Left ventricle myocardium superior (tissue), 1 donor: ENCODE measurements around the gene NEDD4L. TPM values are rescaled to one million over a fixed set of nuclear protein-coding genes. Genes with fewer than 3 reads are reported as not detected.

Experiments used
- ATAC-seq: fragments of 200-7000 bp; cut with Tn5 transposase; one replicate; pipeline ENCODE4 v1.9.1; 2020; ENCODE audit warnings: mild to moderate bottlenecking, moderate library complexity
- DNase-seq: peaks from one replicate; pipeline ENCODE4 v3.0.0-alpha.2; 2020
- intact Hi-C: fragments of 100-400 bp; cut with micrococcal nuclease; formaldehyde crosslinking; loops from one replicate; pipeline ENCODE4 v1.11.0; 2022
- total RNA-seq: library from RNA; stranded (reverse); fragmentation: NEBNext Ultra II Directional; extraction: Animal tissue kit (Norgen Biotek cat#: 25700); gene quantifications from one replicate; pipeline ENCODE4 v1.2.1, GENCODE V29; 2021
- donor health status: DM: no; HTN: yes; CAD: no; lungs with severe emphysema.

The NEDD4L gene
- total RNA-seq, 1 donor from 2014 or later: 67.4 TPM

GRCh38 chr18:58135701-58136331, 91.8 kb downstream of the NEDD4L start:
- ATAC-seq (peak; percentile 77), DNase-seq (peak; percentile 33)
- intact Hi-C loops: no loop called here

- DNase-seq: no peak
- intact Hi-C loops: no loop called here
- ATAC-seq: no peak
These were observed 92.9 kb downstream of the NEDD4L start for GRCh38 chr18:58136879-58137278.

- intact Hi-C loops: loop anchor here (5.0 kb wide), 1 partner anchor 93 kb away; no protein-coding TSS in a partner anchor
- ATAC-seq (no peak), DNase-seq (no peak)
These were observed 95.7 kb downstream of the NEDD4L start for GRCh38 chr18:58139459-58140386.

- DNase-seq (no peak), ATAC-seq (peak; percentile 80)
- intact Hi-C loops: loop anchor here (5.0 kb wide), 1 partner anchor 92 kb away; no protein-coding TSS in a partner anchor
These were observed 96.6 kb downstream of the NEDD4L start for GRCh38 chr18:58140387-58141325.

GRCh38 chr18:58143386-58143785, 99.4 kb downstream of the NEDD4L start:
- ATAC-seq: peak; percentile 64

GRCh38 chr18:58144106-58144505, 100.1 kb downstream of the NEDD4L start:
- intact Hi-C loops: loop anchor here (5.0 kb wide), 1 partner anchor 88 kb away; no protein-coding TSS in a partner anchor
- DNase-seq (no peak), ATAC-seq (no peak)

More at GRCh38 chr18:58143386-58143785, 99.4 kb downstream of the NEDD4L start:
- intact Hi-C loops: loop anchor here (5.0 kb wide), 1 partner anchor 89 kb away; no protein-coding TSS in a partner anchor
- DNase-seq: no peak

GRCh38 chr18:58144671-58145285, 100.8 kb downstream of the NEDD4L start:
- intact Hi-C loops: loop anchor here (5.0 kb wide), 1 partner anchor 88 kb away; no protein-coding TSS in a partner anchor
- ATAC-seq (no peak), DNase-seq (no peak)

GRCh38 chr18:58146099-58146498, 102.1 kb downstream of the NEDD4L start:
- intact Hi-C loops: no loop called here
- ATAC-seq: no peak
- DNase-seq: no peak

- no peak for ATAC-seq
- DNase-seq: no peak
- intact Hi-C loops: no loop called here
These were observed 105.0 kb downstream of the NEDD4L start for GRCh38 chr18:58148954-58149471.

- no peak for ATAC-seq
- no peak for DNase-seq
- intact Hi-C loops: no loop called here
These were observed 106.7 kb downstream of the NEDD4L start for GRCh38 chr18:58150772-58151171.

- ATAC-seq (no peak), DNase-seq (no peak)
- intact Hi-C loops: no loop called here
These were observed 108.2 kb downstream of the NEDD4L start for GRCh38 chr18:58152216-58152615.

GRCh38 chr18:58152891-58153290, 108.9 kb downstream of the NEDD4L start:
- ATAC-seq (no peak), DNase-seq (no peak)
- intact Hi-C loops: no loop called here

GRCh38 chr18:58156516-58156915, 112.5 kb downstream of the NEDD4L start:
- intact Hi-C loops: no loop called here
- no peak for ATAC-seq
- no peak for DNase-seq

- ATAC-seq (no peak), DNase-seq (no peak)
- intact Hi-C loops: no loop called here
These were observed 113.2 kb downstream of the NEDD4L start for GRCh38 chr18:58157237-58157636.

- no peak for ATAC-seq
- intact Hi-C loops: no loop called here
- no peak for DNase-seq
These were observed 114.0 kb downstream of the NEDD4L start for GRCh38 chr18:58158008-58158407.

- DNase-seq (no peak), ATAC-seq (no peak)
- intact Hi-C loops: no loop called here
These were observed 114.4 kb downstream of the NEDD4L start for GRCh38 chr18:58158459-58158858.

- ATAC-seq (no peak), DNase-seq (no peak)
- intact Hi-C loops: no loop called here
These were observed 117.6 kb downstream of the NEDD4L start for GRCh38 chr18:58161659-58162058.

- intact Hi-C loops: no loop called here
- DNase-seq (no peak), ATAC-seq (no peak)
These were observed 118.1 kb downstream of the NEDD4L start for GRCh38 chr18:58162127-58162526.
